DOHH2 (cell line): ENCODE data around the gene ZFYVE9.

ENCODE experiments used
- EZH2phosphoT487 ChIP-seq: fragments of 200-600 bp; sonication (generic); IDR thresholded peaks from 2 replicates; pipeline ENCODE4 v1.6.1; 2017; ENCODE audit warnings: borderline replicate concordance, mild to moderate bottlenecking, antibody characterized with exemption, low read length, moderate library complexity, mixed read lengths
- TF ChIP-seq, protein P1 (sequence below): fragments of 200-600 bp; sonication (generic); IDR thresholded peaks from one replicate; pipeline ENCODE4 v1.5.1; 2014; ENCODE audit warnings: antibody characterized with exemption, mild to moderate bottlenecking, low read depth, low read length; ENCODE audit not compliant: poor library complexity, severe bottlenecking

DNA sequence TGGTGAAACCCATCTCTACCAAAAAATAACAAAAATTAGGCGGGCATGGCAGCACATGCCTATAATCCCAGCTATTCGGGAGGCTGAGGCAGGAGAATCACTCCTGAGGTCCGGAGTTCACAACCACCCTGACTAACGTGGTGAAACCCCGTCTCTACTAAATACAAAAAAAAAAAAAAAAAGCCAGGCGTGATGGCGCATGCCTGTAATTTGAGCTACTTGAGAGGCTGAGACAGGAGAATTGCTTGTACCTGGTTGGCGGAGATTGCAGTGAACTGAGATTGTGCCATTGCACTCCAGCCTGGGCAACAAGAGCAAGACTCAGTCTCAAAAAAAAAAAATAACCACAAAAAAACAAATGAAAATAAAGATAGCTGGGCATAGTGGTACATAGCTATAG is 181.8 kb downstream of the ZFYVE9 start:
- no peak for TF ChIP-seq EZH2phosphoT487
- TF ChIP-seq, protein P1, sequence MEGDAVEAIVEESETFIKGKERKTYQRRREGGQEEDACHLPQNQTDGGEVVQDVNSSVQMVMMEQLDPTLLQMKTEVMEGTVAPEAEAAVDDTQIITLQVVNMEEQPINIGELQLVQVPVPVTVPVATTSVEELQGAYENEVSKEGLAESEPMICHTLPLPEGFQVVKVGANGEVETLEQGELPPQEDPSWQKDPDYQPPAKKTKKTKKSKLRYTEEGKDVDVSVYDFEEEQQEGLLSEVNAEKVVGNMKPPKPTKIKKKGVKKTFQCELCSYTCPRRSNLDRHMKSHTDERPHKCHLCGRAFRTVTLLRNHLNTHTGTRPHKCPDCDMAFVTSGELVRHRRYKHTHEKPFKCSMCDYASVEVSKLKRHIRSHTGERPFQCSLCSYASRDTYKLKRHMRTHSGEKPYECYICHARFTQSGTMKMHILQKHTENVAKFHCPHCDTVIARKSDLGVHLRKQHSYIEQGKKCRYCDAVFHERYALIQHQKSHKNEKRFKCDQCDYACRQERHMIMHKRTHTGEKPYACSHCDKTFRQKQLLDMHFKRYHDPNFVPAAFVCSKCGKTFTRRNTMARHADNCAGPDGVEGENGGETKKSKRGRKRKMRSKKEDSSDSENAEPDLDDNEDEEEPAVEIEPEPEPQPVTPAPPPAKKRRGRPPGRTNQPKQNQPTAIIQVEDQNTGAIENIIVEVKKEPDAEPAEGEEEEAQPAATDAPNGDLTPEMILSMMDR: no peak
